HepG2 (cell line): ENCODE results near the gene TMEM59. TPM values are rescaled to one million over a fixed set of nuclear protein-coding genes. Genes with fewer than 3 reads are reported as not detected.
A peak's percentile ranks its signal among the peaks of the same experiment; 100 is the strongest.

Source experiments
- ARID2 ChIP-seq: sonication (generic); formaldehyde crosslinking; IDR thresholded peaks from 2 replicates; pipeline ENCODE4 v1.8.1; 2022; ENCODE audit warnings: mild to moderate bottlenecking, missing genetic modification reagents, borderline replicate concordance
- ELF1 ChIP-seq: sonication (generic); formaldehyde crosslinking; IDR thresholded peaks from 2 replicates; pipeline ENCODE4 v1.4.0; 2020; ENCODE audit warnings: missing genetic modification reagents
- ETS1 ChIP-seq: sonication (generic); formaldehyde crosslinking; IDR thresholded peaks from 2 replicates; pipeline ENCODE4 v1.4.0; 2020; ENCODE audit warnings: missing genetic modification reagents
- GABPB1 ChIP-seq: IDR thresholded peaks from 2 replicates; pipeline ENCODE4 v1.6.1; 2016; ENCODE audit warnings: mild to moderate bottlenecking, missing genetic modification reagents, moderate library complexity, missing compliant biosample characterization
- HCFC1 ChIP-seq: fragments of 150-350 bp; IDR thresholded peaks from 2 replicates; pipeline ENCODE4 v1.6.1; 2014; ENCODE audit warnings: low read depth, low read length
- HES4 ChIP-seq: sonication (generic); formaldehyde crosslinking; IDR thresholded peaks from 2 replicates; pipeline ENCODE4 v1.9.0; 2021; ENCODE audit warnings: mild to moderate bottlenecking, missing genetic modification reagents, borderline replicate concordance
- MAX ChIP-seq: IDR thresholded peaks from 2 replicates; pipeline ENCODE4 v1.6.1; 2012; ENCODE audit warnings: inconsistent platforms
- NKX3-1 ChIP-seq: sonication (generic); formaldehyde crosslinking; IDR thresholded peaks from 2 replicates; pipeline ENCODE4 v1.5.0; 2020; ENCODE audit warnings: missing genetic modification reagents
- RFX5 ChIP-seq: IDR thresholded peaks from 2 replicates; pipeline ENCODE4 v1.6.1; 2011; ENCODE audit warnings: low read depth, low read length, improper control_type of control experiment
- RXRB ChIP-seq: IDR thresholded peaks from 2 replicates; pipeline ENCODE4 v1.6.1; 2016; ENCODE audit warnings: borderline replicate concordance, missing genetic modification reagents, missing compliant biosample characterization
- SP2 ChIP-seq: sonication (generic); formaldehyde crosslinking; IDR thresholded peaks from 2 replicates; pipeline ENCODE4 v1.5.1; 2020; ENCODE audit warnings: mild to moderate bottlenecking, missing genetic modification reagents
- SPEN ChIP-seq: sonication (generic); formaldehyde crosslinking; IDR thresholded peaks from 2 replicates; pipeline ENCODE4 v1.5.1; 2020; ENCODE audit warnings: low read depth, mild to moderate bottlenecking, missing genetic modification reagents
- TBX3 ChIP-seq: fragments of 450-650 bp; IDR thresholded peaks from 2 replicates; pipeline ENCODE4 v1.6.1; 2017; ENCODE audit warnings: antibody characterized with exemption, mild to moderate bottlenecking, inconsistent platforms, borderline replicate concordance
- YEATS4 ChIP-seq: sonication (generic); formaldehyde crosslinking; IDR thresholded peaks from 2 replicates; pipeline ENCODE4 v1.4.0; 2020; ENCODE audit warnings: missing genetic modification reagents, borderline replicate concordance
- ZNF18 ChIP-seq: sonication (generic); formaldehyde crosslinking; IDR thresholded peaks from 2 replicates; pipeline ENCODE4 v1.8.0; 2022; ENCODE audit warnings: mild to moderate bottlenecking, missing genetic modification reagents; ENCODE audit not compliant: insufficient replicate concordance
- ZNF256 ChIP-seq: sonication (generic); formaldehyde crosslinking; conservative IDR thresholded peaks from 2 replicates; pipeline ENCODE4 v1.4.0; 2020; ENCODE audit warnings: missing genetic modification reagents
- ZNF276 ChIP-seq: sonication (generic); formaldehyde crosslinking; IDR thresholded peaks from 2 replicates; pipeline ENCODE4 v1.4.0; 2020; ENCODE audit warnings: mild to moderate bottlenecking, low read depth, missing genetic modification reagents
- ZNF3 ChIP-seq: IDR thresholded peaks from 2 replicates; pipeline ENCODE4 v1.7.0; 2017; ENCODE audit warnings: inconsistent platforms
- ZNF382 ChIP-seq: sonication (generic); formaldehyde crosslinking; IDR thresholded peaks from 2 replicates; pipeline ENCODE4 v1.5.0; 2020; ENCODE audit warnings: missing genetic modification reagents, mild to moderate bottlenecking, borderline replicate concordance
- ZNF614 ChIP-seq: IDR thresholded peaks from 2 replicates; pipeline ENCODE4 v1.6.1; 2018; ENCODE audit warnings: missing biosample characterization, missing genetic modification reagents, inconsistent platforms, borderline replicate concordance
- ZNF766 ChIP-seq: sonication (generic); formaldehyde crosslinking; IDR thresholded peaks from 2 replicates; pipeline ENCODE4 v1.5.0; 2020; ENCODE audit warnings: missing genetic modification reagents, borderline replicate concordance
- ZNF878 ChIP-seq: sonication (generic); formaldehyde crosslinking; IDR thresholded peaks from 2 replicates; pipeline ENCODE4 v1.8.1; 2023; ENCODE audit warnings: mild to moderate bottlenecking, missing genetic modification reagents, moderate library complexity
- polyA plus RNA-seq, 8 experiments: library from polyadenylated mRNA; depleted of rRNA in 3 of 8; stranded (reverse) in 7 of 8; unstranded in 1 of 8; fragments of >200 nt; fragmentation: Illumina TruSeq in 4 of 8; extraction: Trizol in 4 of 8; gene quantifications; 2 replicates each; pipeline versions ENCODE4 v1.2.1 to v1.2.3, GENCODE V29; 2011 to 2016; ENCODE audit warnings: low read depth in 4 of 8, missing spikeins in 1 of 8, mixed read lengths in 1 of 8; ENCODE audit not compliant: insufficient read depth in 1 of 8
- total RNA-seq, 5 experiments: library from RNA; depleted of rRNA; stranded (reverse); fragments of >200 nt; fragmentation: Illumina TruSeq; extraction: Trizol; gene quantifications; 2 replicates each; pipeline ENCODE4 v1.2.3, GENCODE V29; 2016; ENCODE audit warnings: low read depth in 1 of 5
- TF ChIP-seq, protein P1 (sequence below): sonication (generic); formaldehyde crosslinking; IDR thresholded peaks from 2 replicates; pipeline ENCODE4 v1.4.0; 2020; ENCODE audit warnings: mild to moderate bottlenecking, missing genetic modification reagents

The TMEM59 gene
- total and polyA plus RNA-seq, 2 of the 13 experiments (the other 11 are each of a cell fraction or from before 2014, with no cell fraction given), result 147 to 363 TPM

DNA sequence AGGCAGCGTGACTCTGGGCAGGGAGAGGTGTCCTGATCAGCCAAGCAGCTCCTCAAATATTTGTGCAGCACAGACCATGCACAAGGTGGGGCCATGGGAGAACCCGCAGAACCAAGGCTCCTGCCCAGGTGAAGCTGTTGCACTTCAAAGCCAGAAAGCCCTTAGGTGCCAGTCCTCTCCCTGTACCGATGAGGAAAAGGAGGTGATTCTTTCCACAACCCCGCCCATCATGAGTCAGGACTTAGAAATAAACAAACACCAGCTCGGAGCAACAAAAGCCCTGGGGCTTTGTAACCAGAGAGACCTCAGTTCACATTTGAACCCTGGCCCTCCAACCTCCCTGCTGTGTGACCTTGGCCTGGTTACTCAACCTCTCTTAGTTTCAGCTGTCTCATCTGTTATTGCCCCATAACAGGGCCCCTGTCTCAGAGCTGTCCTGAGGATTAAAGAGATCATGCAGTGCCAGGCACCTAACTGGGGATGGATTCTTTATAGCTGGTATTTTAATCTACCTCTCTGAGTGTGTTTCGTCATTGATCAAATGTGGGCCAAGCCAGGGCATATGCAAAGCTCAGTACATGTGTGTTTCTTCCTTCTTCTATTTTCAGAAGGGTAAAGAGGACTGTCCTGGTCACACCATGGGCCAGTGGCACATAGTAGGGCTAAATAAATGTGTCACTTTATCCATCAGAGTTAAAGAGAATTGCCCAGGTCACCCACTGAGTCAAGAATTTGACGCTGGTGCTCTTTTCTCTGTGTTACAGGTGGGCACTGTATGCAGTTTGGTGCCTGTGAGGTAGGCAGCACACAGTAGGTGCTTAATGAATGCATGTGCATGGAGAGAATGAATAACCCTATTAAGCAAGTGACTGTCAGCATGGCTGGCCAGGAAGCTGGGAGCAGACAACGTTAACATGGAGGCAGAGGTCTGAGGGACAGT, 36.4 kb downstream of the TMEM59 start (continued):
- no peak for TF ChIP-seq ZNF276 (CRISPR knock-in tag)
- TF ChIP-seq ARID2 (CRISPR knock-in tag), result no peak
- TF ChIP-seq ZNF878 (CRISPR knock-in tag), result no peak
- no peak for TF ChIP-seq SP2 (CRISPR knock-in tag)
- TF ChIP-seq HES4 (CRISPR knock-in tag), result no peak
- peak; percentile 71 for TF ChIP-seq ZNF3 (CRISPR knock-in tag)
- no peak for TF ChIP-seq ZNF766 (CRISPR knock-in tag)
- peak; percentile 64; the same call in 1 of the 2 replicates for TF ChIP-seq MAX
- TF ChIP-seq SPEN (CRISPR knock-in tag), result no peak
- peak; percentile 34; the same call in 1 of the 2 replicates for TF ChIP-seq GABPB1 (CRISPR knock-in tag)
- TF ChIP-seq ZNF614 (CRISPR knock-in tag), result no peak; the same call in 1 of the 2 replicates
- TF ChIP-seq RXRB (CRISPR knock-in tag), result peak; percentile 98
- no peak for TF ChIP-seq ZNF382 (CRISPR knock-in tag)
- no peak for TF ChIP-seq HCFC1
- peak; percentile 29; the same call in 1 of the 2 replicates for TF ChIP-seq ELF1
- TF ChIP-seq RFX5, result no peak
- TF ChIP-seq NKX3-1 (CRISPR knock-in tag), result no peak
- TF ChIP-seq, protein P1, sequence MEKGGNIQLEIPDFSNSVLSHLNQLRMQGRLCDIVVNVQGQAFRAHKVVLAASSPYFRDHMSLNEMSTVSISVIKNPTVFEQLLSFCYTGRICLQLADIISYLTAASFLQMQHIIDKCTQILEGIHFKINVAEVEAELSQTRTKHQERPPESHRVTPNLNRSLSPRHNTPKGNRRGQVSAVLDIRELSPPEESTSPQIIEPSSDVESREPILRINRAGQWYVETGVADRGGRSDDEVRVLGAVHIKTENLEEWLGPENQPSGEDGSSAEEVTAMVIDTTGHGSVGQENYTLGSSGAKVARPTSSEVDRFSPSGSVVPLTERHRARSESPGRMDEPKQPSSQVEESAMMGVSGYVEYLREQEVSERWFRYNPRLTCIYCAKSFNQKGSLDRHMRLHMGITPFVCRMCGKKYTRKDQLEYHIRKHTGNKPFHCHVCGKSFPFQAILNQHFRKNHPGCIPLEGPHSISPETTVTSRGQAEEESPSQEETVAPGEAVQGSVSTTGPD, result no peak
- TF ChIP-seq ZNF256, result no peak
- TF ChIP-seq ETS1 (CRISPR knock-in tag), result no peak
- no peak for TF ChIP-seq ZNF18 (CRISPR knock-in tag)
- TF ChIP-seq YEATS4 (CRISPR knock-in tag), result no peak
- no peak for TF ChIP-seq TBX3
